Activated CD4-positive, alpha-beta T cell treated with anti-CD3 and anti-CD28 coated beads, Interleukin-2, amount 10 ng/mL, durations not matched to agents 24 days and 14 days (primary cell): Measurements from ENCODE around the gene NFYA. TPM values are rescaled to one million over a fixed set of nuclear protein-coding genes. Genes with fewer than 3 reads are reported as not detected.

Experiments
- DNase-seq: peaks from one replicate; pipeline ENCODE4 v3.0.0; 2022
- H3K27ac Mint-ChIP-seq: one replicate; pipeline ENCODE4 v1.8.0; 2022; ENCODE audit warnings: mild to moderate bottlenecking, mixed read lengths
- H3K27me3 Mint-ChIP-seq: one replicate; pipeline ENCODE4 v1.8.0; 2022; ENCODE audit warnings: mixed read lengths
- H3K36me3 Mint-ChIP-seq: one replicate; pipeline ENCODE4 v1.8.0; 2022; ENCODE audit warnings: low read depth, mild to moderate bottlenecking, mixed read lengths
- H3K4me1 Mint-ChIP-seq: one replicate; pipeline ENCODE4 v1.8.0; 2021; ENCODE audit warnings: mixed read lengths
- H3K4me3 Mint-ChIP-seq: one replicate; pipeline ENCODE4 v1.8.0; 2022; ENCODE audit warnings: mild to moderate bottlenecking, moderate library complexity, mixed read lengths
- H3K9me3 Mint-ChIP-seq: one replicate; pipeline ENCODE4 v1.8.0; 2021; ENCODE audit warnings: mixed read lengths
- intact Hi-C: fragments of 100-400 bp; cut with micrococcal nuclease; formaldehyde crosslinking; loops from one replicate; pipeline ENCODE4 v1.15.1; 2023
- total RNA-seq: library from RNA; stranded (reverse); gene quantifications from 2 replicates; pipeline ENCODE4 v1.2.3, GENCODE V29; 2022

Gene NFYA
- 31.2 TPM in 2 replicates for total RNA-seq

DNA sequence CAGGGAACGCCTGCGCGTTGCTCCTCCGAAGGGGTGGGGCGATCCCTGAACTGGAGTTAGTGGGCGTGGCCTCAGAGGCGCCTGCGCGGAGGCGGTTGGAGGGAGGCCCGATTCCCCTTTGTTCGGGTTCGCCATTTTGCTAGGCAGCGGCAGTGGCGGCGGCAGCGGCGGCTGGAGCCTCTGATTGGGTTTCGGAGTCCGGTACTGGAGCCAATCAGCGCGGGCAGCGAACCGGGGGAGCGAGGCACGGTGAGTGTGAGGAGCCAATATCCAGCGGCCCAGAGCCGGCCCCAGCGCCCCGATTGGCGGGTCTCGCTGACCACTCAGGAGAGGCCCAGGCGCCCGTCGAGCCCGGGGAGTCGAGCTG lies at the start of gene NFYA:
TSS of gene NFYA (plus strand) at position 139 of the 367 bp plus-strand sequence. CDS start 6,116 bp downstream, outside the sequence.
- peaks cover 47% of the 10 kb centered on the region for H3K36me3 Mint-ChIP-seq
- no peak for DNase-seq

DNA sequence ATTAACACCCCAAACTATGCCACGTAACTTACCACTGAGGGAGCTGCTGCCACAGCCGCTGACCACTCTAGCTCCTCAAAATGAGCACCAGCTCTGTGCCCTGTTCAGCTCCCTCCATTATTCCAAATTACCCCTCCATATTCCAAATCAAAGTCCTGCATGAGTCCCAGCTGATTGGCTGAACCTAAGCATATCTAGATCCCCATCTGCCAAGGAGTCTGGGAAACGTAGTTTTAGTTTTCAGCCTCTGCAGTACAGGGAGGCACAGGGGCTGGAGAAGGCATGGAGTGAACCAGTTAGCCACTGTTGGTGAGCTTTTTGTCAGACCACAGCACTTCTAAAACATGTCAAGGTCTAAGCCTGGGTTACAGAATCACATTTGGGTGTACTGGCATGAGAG lies 49.7 kb upstream of the NFYA start:
- Mint-ChIP-seq H3K36me3 (peaks cover 3% of the 10 kb centered on the region), H3K4me3 (no peak overlapping the region), H3K4me1 (peaks cover 12% of the 10 kb centered on the region), H3K27me3 (no peaks in the 10 kb centered on the region), H3K27ac (no peak overlapping the region), H3K9me3 (no peaks in the 10 kb centered on the region)
- intact Hi-C loops, result no loop called here
- DNase-seq, result no peak

More for the DNA sequence above, at the start of gene NFYA:
- no peaks in the 10 kb centered on the region for H3K9me3 Mint-ChIP-seq
- peaks cover 4% of the 10 kb centered on the region for H3K27me3 Mint-ChIP-seq
- H3K4me1 Mint-ChIP-seq, result peaks cover 60% of the 10 kb centered on the region
- intact Hi-C loops, result loop anchor here (1.0 to 10.0 kb wide), 9 partner anchors 46 to 1958 kb away; partner anchors contain the start of genes BYSL, KCNK5, MED20 and SAYSD1
- H3K27ac Mint-ChIP-seq, result peak within 1 kb of the TSS; percentile 100
- peak within 1 kb of the TSS; percentile 97 for H3K4me3 Mint-ChIP-seq

DNA sequence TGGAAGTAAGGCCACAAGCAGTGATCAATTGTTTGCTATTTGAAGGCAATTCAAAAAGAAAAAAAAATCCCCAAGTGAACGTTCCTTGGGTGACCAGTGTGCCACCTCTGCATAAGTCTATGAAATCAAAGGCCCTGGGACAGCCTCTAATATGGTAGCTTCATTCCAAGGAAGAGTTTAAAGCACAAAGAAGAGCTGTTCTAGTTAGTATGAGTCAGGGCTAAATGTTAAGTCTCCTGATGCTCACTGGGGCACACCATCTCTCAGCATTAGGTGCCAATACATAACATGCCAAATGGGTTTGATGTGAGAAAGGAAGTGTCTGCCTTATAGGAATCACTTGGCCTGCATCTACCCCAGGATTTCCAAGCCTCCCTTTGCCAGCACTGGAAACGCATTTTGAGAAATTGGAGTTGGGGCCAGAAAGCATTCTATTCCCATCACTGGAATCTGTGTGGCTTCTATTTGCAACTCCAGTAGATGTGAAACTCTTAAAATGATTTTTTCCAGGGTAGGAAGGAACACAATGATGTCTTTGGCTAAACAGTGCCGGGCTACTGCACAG lies 46.7 kb upstream of the NFYA start:
- intact Hi-C loops, result loop anchor here (5.0 kb wide), 1 partner anchor 699 kb away; no protein-coding TSS in a partner anchor
- DNase-seq, result no peak
- no peak overlapping the region for H3K27ac Mint-ChIP-seq
- peaks cover 23% of the 10 kb centered on the region for H3K4me1 Mint-ChIP-seq
- peak overlapping the region; percentile 40 for H3K4me3 Mint-ChIP-seq
- H3K27me3 Mint-ChIP-seq, result no peaks in the 10 kb centered on the region
- H3K36me3 Mint-ChIP-seq, result no peaks in the 10 kb centered on the region
- no peaks in the 10 kb centered on the region for H3K9me3 Mint-ChIP-seq

DNA sequence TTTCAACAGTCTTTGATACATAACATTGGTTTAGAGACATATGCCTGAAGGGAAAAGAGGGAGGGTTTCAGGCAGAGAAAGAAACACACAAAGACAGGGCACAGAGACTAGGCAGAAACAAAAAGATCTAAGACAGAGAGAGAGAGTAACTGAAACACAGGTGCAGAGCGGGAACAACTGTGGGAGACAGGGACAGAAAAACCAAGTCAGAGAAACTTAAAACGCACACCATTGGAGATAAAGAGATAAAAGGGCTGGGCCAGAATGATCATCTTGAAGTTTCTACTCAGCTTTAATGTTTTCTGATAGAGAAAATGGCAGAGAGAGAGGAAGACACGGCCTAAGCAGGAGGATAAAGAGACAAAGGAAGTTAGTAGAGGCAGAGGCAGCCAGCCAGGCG lies 45.5 kb upstream of the NFYA start:
- Mint-ChIP-seq H3K27me3 (no peaks in the 10 kb centered on the region), H3K4me1 (peaks cover 25% of the 10 kb centered on the region), H3K36me3 (no peaks in the 10 kb centered on the region), H3K4me3 (peak overlapping the region; percentile 91), H3K9me3 (no peaks in the 10 kb centered on the region), H3K27ac (peak overlapping the region; percentile 90)
- DNase-seq, result no peak
- intact Hi-C loops, result loop anchor here (1.0 to 5.0 kb wide), 3 partner anchors 21 to 700 kb away; partner anchors contain the start of genes NFYA and OARD1

DNA sequence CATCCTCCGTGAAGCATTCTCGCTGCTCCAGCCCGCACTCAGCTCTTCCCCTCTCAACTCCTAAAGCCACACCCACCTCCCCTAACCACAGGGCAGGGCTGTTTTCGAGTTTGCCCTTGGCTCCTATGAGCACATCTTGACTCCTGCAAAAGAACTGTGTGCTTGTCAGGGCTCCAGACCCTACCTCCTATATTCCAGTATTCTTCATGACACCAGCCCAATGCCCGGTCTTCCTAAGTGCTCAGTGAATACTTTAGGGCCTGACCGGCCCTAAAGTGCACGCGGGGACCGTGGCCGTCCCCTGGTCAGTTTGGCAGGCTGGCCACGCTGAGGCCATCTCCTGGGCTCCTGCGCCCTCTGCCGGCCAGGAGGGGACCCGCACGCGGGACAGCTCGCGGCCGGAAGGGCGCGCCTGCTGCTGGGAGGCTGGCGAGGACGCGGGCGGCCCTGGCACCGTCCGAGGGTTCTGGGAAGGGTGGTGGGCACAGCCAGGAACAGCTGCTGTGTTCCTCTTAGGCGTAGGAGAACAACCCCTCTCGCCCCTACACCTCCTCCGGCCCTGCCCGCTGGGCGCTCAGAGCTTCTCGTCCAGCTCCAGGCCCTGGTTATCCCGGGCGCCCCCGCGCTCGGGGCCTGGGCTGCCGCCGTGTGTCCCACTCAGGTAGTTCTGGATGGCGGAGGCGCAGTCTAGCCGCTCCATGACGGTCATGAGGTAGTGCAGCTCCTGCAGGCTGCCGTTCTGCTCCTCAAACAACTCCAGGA lies 44.8 kb upstream of the NFYA start:
- peak overlapping the region; percentile 91 for H3K4me3 Mint-ChIP-seq
- H3K4me1 Mint-ChIP-seq, result peaks cover 25% of the 10 kb centered on the region
- DNase-seq, result peak; percentile 96
- peak overlapping the region; percentile 90 for H3K27ac Mint-ChIP-seq
- intact Hi-C loops, result loop anchor here (1.0 to 5.0 kb wide), 4 partner anchors 11 to 701 kb away; partner anchors contain the start of genes NFYA, OARD1 and UNC5CL
- no peaks in the 10 kb centered on the region for H3K27me3 Mint-ChIP-seq
- H3K36me3 Mint-ChIP-seq, result no peaks in the 10 kb centered on the region
- no peaks in the 10 kb centered on the region for H3K9me3 Mint-ChIP-seq

DNA sequence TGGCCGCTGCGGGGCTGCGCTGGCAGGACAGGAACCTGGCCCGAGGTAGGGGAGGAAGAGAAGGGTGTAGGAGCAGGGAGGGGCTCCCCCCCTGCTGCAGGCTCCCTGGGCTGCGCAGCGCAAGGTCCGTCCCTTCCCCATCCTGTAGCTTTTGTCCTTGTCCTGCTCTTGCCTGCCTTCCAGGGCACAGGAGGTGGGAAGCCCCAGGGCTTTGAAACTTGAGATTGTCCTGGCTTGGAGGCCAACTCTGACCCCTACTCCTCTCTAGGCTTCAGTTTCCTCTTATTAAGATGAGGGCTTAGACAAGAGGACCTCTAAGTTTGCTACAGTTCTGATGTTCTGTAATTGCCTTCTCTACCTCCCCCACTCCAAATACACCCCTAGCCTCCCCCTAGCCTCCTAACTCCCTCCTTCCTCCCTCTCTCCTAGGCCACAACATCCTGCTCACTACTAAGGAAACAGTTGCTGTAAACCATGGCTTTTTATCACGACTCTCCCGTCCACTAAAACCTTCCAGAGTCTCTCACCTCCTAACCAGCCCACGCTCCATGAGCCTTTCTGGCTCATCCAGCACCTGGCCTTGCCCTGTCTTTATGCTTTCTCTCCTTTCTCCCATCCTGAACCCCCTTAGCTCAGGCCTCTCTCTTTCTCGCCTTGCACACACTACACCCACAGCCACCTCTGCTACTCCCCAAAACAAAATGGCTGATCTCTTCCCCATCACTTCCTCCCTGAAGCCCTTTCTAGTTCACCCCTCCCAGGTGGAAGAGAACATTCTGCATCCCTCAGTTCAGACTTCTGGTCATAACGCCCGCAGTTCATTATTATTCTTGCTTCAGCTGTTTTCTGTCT lies 44.0 kb upstream of the NFYA start:
- no peaks in the 10 kb centered on the region for H3K27me3 Mint-ChIP-seq
- H3K27ac Mint-ChIP-seq, result peak overlapping the region; percentile 90
- no peaks in the 10 kb centered on the region for H3K9me3 Mint-ChIP-seq
- intact Hi-C loops, result loop anchor here (1.0 to 5.0 kb wide), 2 partner anchors 11 to 701 kb away; partner anchors contain the start of gene UNC5CL
- H3K4me1 Mint-ChIP-seq, result peaks cover 25% of the 10 kb centered on the region
- peak; percentile 66 for DNase-seq
- peak overlapping the region; percentile 91 for H3K4me3 Mint-ChIP-seq
- no peaks in the 10 kb centered on the region for H3K36me3 Mint-ChIP-seq

DNA sequence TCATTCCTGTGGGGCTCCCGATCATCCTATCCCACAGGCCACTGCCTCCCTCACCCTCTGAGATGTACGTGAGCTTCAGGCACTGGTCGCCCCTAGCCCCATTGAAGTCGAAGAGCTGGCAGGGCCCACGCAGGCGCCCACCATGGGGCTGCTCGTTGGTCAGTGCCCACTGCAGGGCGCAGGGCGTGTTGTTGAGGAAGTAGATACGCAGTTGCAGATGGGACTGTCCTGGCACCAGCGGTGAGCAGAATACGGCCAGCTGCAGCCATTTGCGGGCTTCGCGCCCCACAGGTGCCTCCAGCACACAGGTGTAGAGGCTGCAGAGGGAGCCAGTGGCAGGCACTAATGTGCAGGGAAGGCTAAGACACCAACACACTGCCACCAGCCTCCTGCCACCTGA lies 39.9 kb upstream of the NFYA start:
- intact Hi-C loops, result no loop called here
- Mint-ChIP-seq H3K4me3 (no peak overlapping the region), H3K36me3 (no peaks in the 10 kb centered on the region), H3K9me3 (no peaks in the 10 kb centered on the region), H3K4me1 (peaks cover 14% of the 10 kb centered on the region), H3K27me3 (no peaks in the 10 kb centered on the region), H3K27ac (no peak overlapping the region)
- no peak for DNase-seq

DNA sequence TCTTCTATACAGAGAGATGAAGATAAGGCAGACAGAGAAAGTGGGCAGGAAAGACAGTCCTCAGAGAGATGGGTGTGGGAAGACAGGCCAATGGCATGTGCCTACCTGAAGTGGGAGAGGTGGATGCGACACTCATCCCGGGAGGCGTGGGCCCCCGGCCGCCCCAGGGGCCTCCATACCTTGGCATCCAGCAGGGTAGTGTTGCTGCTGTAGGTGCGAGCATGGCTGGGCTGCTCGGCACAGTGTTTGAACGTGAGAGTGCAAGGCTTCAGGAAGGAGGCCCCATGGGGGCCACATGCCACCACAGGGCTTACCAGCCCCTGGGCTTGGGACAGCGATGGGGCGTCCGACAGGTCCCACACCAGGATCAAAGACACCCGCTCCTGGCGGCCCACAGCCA lies 39.0 kb upstream of the NFYA start:
- DNase-seq, result no peak
- Mint-ChIP-seq H3K4me3 (no peak overlapping the region), H3K4me1 (peaks cover 10% of the 10 kb centered on the region), H3K27ac (no peak overlapping the region), H3K27me3 (no peaks in the 10 kb centered on the region), H3K36me3 (no peaks in the 10 kb centered on the region), H3K9me3 (no peaks in the 10 kb centered on the region)
- intact Hi-C loops, result no loop called here

DNA sequence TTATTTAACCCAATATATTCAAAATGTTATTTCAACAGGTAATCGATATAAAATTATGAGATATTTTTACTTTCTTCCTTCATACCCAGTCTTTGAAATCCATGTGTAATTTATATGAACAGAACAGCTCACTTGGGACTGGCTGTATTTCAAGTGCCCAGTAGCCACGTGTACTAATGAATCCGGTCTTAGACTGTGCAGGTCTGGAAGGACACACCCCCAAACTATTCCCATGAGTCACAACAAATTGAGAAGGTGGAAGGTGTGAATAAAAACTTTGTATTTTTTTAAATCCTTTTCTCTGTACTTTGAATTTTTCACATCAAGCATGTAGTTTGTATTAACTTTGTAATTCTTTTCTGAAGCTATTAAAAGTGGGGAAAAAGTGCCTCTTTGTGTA lies 36.6 kb upstream of the NFYA start:
- no peak for DNase-seq
- Mint-ChIP-seq H3K4me1 (peaks cover 13% of the 10 kb centered on the region), H3K27ac (no peak overlapping the region), H3K36me3 (no peaks in the 10 kb centered on the region), H3K27me3 (no peaks in the 10 kb centered on the region), H3K9me3 (no peaks in the 10 kb centered on the region), H3K4me3 (no peak overlapping the region)
- intact Hi-C loops, result no loop called here

DNA sequence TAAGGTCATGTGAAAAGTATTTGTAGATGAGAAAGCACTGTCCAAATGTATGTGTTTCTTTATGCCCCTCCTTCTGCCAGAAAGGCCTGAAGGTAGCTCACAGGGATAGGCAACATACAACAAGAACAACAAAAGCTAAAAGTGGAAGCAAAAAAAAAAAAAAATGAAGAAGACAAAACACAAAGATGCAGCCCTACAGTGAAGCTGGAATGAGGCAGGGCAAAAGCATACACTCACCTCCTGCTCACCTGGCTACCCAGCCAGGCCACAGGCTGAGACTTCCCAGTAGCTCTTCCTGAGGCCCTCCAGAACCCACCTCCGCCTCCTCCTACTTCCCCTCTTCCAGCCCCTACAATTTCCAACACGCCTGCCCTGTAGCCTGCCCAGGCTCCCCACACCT lies 36.2 kb upstream of the NFYA start:
- intact Hi-C loops, result no loop called here
- Mint-ChIP-seq H3K4me3 (no peak overlapping the region), H3K4me1 (peaks cover 12% of the 10 kb centered on the region), H3K9me3 (no peaks in the 10 kb centered on the region), H3K27ac (no peak overlapping the region), H3K36me3 (no peaks in the 10 kb centered on the region), H3K27me3 (no peaks in the 10 kb centered on the region)
- DNase-seq, result no peak

DNA sequence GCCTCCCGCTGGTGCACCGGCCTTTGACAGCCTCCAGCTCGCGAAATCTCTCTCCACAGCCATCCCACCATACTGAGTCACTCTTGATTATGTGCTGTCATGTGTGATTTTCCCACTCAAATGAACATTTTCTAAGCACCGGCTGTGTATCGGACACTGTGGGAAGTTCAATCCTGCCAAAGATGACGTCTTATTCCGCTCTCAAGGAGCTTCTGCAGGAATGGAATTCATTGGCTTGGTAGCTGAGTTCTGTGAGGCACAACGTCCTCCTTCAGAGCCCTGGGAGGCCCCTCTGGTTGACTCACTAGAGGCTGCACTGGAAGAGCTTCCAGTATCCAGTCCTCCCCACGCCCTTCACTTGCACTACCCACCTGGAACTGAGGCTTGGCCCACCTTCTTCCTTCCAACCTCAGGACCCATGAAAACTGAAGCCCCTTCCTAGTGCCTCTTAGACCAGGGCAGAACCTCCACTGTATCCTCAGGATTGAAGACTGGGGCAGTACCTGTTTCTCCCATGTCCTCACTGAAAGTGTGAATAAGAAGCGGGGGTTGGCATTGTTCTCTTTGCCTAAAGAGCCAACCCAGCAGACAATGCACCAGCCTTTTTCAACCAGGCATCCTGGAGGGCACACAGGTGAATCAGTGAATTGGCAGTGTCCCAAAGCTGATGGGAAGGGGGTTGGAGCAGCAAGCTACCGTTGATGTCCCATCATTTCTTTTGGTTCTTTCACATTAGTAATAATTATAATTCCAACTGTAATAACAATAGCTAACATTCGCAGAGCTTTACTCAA lies 35.5 kb upstream of the NFYA start:
- H3K36me3 Mint-ChIP-seq, result no peaks in the 10 kb centered on the region
- intact Hi-C loops, result no loop called here
- no peak for DNase-seq
- no peaks in the 10 kb centered on the region for H3K9me3 Mint-ChIP-seq
- no peaks in the 10 kb centered on the region for H3K27me3 Mint-ChIP-seq
- H3K4me3 Mint-ChIP-seq, result no peak overlapping the region
- peaks cover 12% of the 10 kb centered on the region for H3K4me1 Mint-ChIP-seq
- H3K27ac Mint-ChIP-seq, result no peak overlapping the region

DNA sequence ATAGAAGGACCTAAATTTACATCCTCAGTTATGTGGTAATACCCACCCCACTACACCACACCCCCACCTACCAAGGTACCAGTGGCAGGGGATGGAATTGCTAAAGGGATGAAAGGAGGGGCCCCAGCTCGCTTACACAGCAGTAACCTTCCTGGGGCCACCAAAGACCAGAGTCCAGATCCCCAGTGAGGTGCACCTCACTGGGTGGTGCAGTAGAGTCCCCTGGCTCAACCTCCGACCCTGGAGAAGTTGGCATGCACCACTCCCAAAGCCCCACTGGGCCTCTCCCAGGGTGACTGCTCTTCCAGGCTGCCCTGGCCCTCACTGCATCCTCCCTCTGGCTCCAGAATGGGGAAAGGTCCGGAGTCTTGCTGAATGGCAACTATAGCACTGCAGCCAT lies 34.6 kb upstream of the NFYA start:
- intact Hi-C loops, result no loop called here
- no peak overlapping the region for H3K27ac Mint-ChIP-seq
- no peaks in the 10 kb centered on the region for H3K36me3 Mint-ChIP-seq
- H3K27me3 Mint-ChIP-seq, result no peaks in the 10 kb centered on the region
- H3K4me3 Mint-ChIP-seq, result no peak overlapping the region
- H3K4me1 Mint-ChIP-seq, result peaks cover 12% of the 10 kb centered on the region
- no peak for DNase-seq
- H3K9me3 Mint-ChIP-seq, result no peaks in the 10 kb centered on the region
